HCT116 (cell line): ENCODE data around the gene MS4A5. TPM values are rescaled to one million over a fixed set of nuclear protein-coding genes. Genes with fewer than 3 reads are reported as not detected.

ENCODE experiments used
- ATAC-seq: fragments of 200-7000 bp; cut with Tn5 transposase; 2 replicates; pipeline ENCODE4 v1.9.1; 2020; ENCODE audit warnings: mild to moderate bottlenecking, moderate library complexity
- BruUV-seq: library from RNA; stranded (reverse); fragments of 400-500 nt; replicated peaks from 2 replicates; lab custom pipeline; 2021; lab: Mats Ljungman, UMichigan
- CTCF ChIA-PET: fragments of 300-600 bp; sonication (Branson Sonifier 250); formaldehyde crosslinking; loops from one replicate; lab custom pipeline; 2021; ENCODE audit warnings: antibody characterized with exemption; lab: Charles Lee
- POLR2A ChIA-PET: fragments of 300-600, 350-600 bp; sonication (Branson Sonifier 250); formaldehyde crosslinking; loops from one replicate; lab custom pipeline; 2021; ENCODE audit warnings: antibody characterized with exemption; lab: Charles Lee
- RAD21 ChIA-PET, 2 experiments: fragments of 300-600 bp; sonication (Branson Sonifier 250); formaldehyde crosslinking; loops; one replicate each; lab custom pipeline; 2023; ENCODE audit warnings: low total read pairs in 2 of 2; ENCODE audit not compliant: uncharacterized antibody in 2 of 2, unreplicated experiment in 2 of 2, low non-redundant PET in 1 of 2; lab: Charles Lee
- DNase-seq: peaks from one replicate; pipeline ENCODE4 v3.0.0-alpha.2; 2010; ENCODE audit warnings: low read depth, low spot score
- H2AFZ ChIP-seq: fragments of 200-600 bp; shearing (Covaris generic), sonication (generic); 2 replicates; pipeline ENCODE4 v1.6.1; 2017; ENCODE audit warnings: low read depth, mixed run types, mixed read lengths, antibody characterized with exemption, low read length; ENCODE audit not compliant: poor library complexity, severe bottlenecking
- H3K27ac ChIP-seq: 2 replicates; pipeline ENCODE4 v1.5.1; 2012; ENCODE audit warnings: low read depth, low read length
- H3K27me3 ChIP-seq: fragments of 200-600 bp; sonication (generic); 2 replicates; pipeline ENCODE4 v1.6.1; 2016; ENCODE audit warnings: mixed run types, low read length, mixed read lengths; ENCODE audit not compliant: insufficient read depth
- H3K36me3 ChIP-seq, 2 experiments: fragments of 200-500 bp in 1 of 2; fragments of 200-600 bp in 1 of 2; sonication (Bioruptor generic) in 1 of 2; sonication (generic) in 1 of 2; 2 replicates each; pipeline versions ENCODE4 v1.5.1 to v1.6.1; 2014 to 2016; ENCODE audit warnings: low read length in 2 of 2, inconsistent platforms in 1 of 2, mixed read lengths in 1 of 2, mixed run types in 1 of 2; ENCODE audit not compliant: insufficient read depth in 2 of 2, control insufficient read depth in 1 of 2
- H3K4me1 ChIP-seq, 2 experiments: fragments of 200-600 bp in 1 of 2; sonication (generic) in 1 of 2; 2 replicates each; pipeline versions ENCODE4 v1.5.1 to v1.6.1; 2012 to 2017; ENCODE audit warnings: low read length in 2 of 2, inconsistent platforms in 1 of 2, mild to moderate bottlenecking in 1 of 2, mixed read lengths in 1 of 2, mixed run types in 1 of 2, moderate library complexity in 1 of 2; ENCODE audit not compliant: insufficient read depth in 2 of 2, control insufficient read depth in 1 of 2
- H3K4me2 ChIP-seq: fragments of 200-600 bp; sonication (generic); 2 replicates; pipeline ENCODE4 v1.6.1; 2017; ENCODE audit warnings: mixed run types, low read length, mixed read lengths
- H3K4me3 ChIP-seq, 2 experiments: fragments of 200-600 bp in 1 of 2; sonication (generic) in 1 of 2; replicated peaks in 1 of 2; 2 replicates each; pipeline ENCODE4 v1.5.1; 2011 to 2016; ENCODE audit warnings: low read length in 2 of 2, control low read depth in 1 of 2, low read depth in 1 of 2, mild to moderate bottlenecking in 1 of 2, mixed read lengths in 1 of 2, mixed run types in 1 of 2
- H3K79me2 ChIP-seq: fragments of 200-600 bp; sonication (generic); 2 replicates; pipeline ENCODE4 v1.6.1; 2017; ENCODE audit warnings: mild to moderate bottlenecking, mixed run types, low read length, moderate library complexity, mixed read lengths; ENCODE audit not compliant: insufficient read depth
- H3K9ac ChIP-seq: fragments of 200-600 bp; sonication (generic); 2 replicates; pipeline ENCODE4 v1.6.1; 2016; ENCODE audit warnings: low read length, mixed read lengths
- H3K9me2 ChIP-seq: fragments of 200-600 bp; sonication (generic), shearing (Covaris generic); 2 replicates; pipeline ENCODE4 v1.6.1; 2017; ENCODE audit warnings: mixed run types, mild to moderate bottlenecking, moderate library complexity; ENCODE audit not compliant: insufficient read depth
- H3K9me3 ChIP-seq, 2 experiments: fragments of 200-500 bp in 1 of 2; fragments of 200-600 bp in 1 of 2; sonication (Bioruptor generic) in 1 of 2; sonication (generic) in 1 of 2; 2 replicates each; pipeline ENCODE4 v1.6.1; 2014 to 2017; ENCODE audit warnings: low read length in 2 of 2, mixed read lengths in 2 of 2, inconsistent platforms in 1 of 2, low read depth in 1 of 2, mild to moderate bottlenecking in 1 of 2, mixed run types in 1 of 2, moderate library complexity in 1 of 2; ENCODE audit not compliant: control insufficient read depth in 1 of 2, insufficient read depth in 1 of 2
- H4K20me1 ChIP-seq: fragments of 200-600 bp; sonication (generic), shearing (Covaris generic); 2 replicates; pipeline ENCODE4 v1.6.1; 2017; ENCODE audit warnings: mixed run types, mild to moderate bottlenecking, moderate library complexity; ENCODE audit not compliant: insufficient read depth
- CBX3 ChIP-seq: IDR thresholded peaks from 2 replicates; pipeline ENCODE4 v1.6.1; 2012; ENCODE audit warnings: low read depth
- CEBPB ChIP-seq: IDR thresholded peaks from 2 replicates; pipeline ENCODE4 v1.6.1; 2012; ENCODE audit warnings: low read depth
- EGR1 ChIP-seq: IDR thresholded peaks from 2 replicates; pipeline ENCODE4 v1.6.1; 2012; ENCODE audit warnings: low read depth
- EZH2 ChIP-seq: fragments of 200-600 bp; sonication (generic); IDR thresholded peaks from 2 replicates; pipeline ENCODE4 v1.6.1; 2017; ENCODE audit warnings: antibody characterized with exemption, mixed run types
- EZH2phosphoT487 ChIP-seq: fragments of 200-600 bp; IDR thresholded peaks from 2 replicates; pipeline ENCODE4 v1.6.1; 2018; ENCODE audit warnings: antibody characterized with exemption, borderline replicate concordance
- FOSL1 ChIP-seq: IDR thresholded peaks from 2 replicates; pipeline ENCODE4 v1.6.1; 2012; ENCODE audit warnings: low read depth
- JUND ChIP-seq: IDR thresholded peaks from 2 replicates; pipeline ENCODE4 v1.6.1; 2012
- MAX ChIP-seq: IDR thresholded peaks from 2 replicates; pipeline ENCODE4 v1.6.1; 2012
- POLR2A ChIP-seq: IDR thresholded peaks from 2 replicates; pipeline ENCODE4 v1.7.0; 2011; ENCODE audit warnings: borderline replicate concordance; ENCODE audit not compliant: insufficient read depth, insufficient read length; ENCODE audit errors: extremely low read depth
- POLR2AphosphoS5 ChIP-seq: IDR thresholded peaks from 2 replicates; pipeline ENCODE4 v1.6.1; 2011; ENCODE audit warnings: mild to moderate bottlenecking, low read depth, low read length, moderate library complexity
- RAD21 ChIP-seq: IDR thresholded peaks from 2 replicates; pipeline ENCODE4 v1.6.1; 2012; ENCODE audit warnings: low read depth, mild to moderate bottlenecking
- SIN3A ChIP-seq: IDR thresholded peaks from 2 replicates; pipeline ENCODE4 v1.6.1; 2012; ENCODE audit warnings: low read depth
- SP1 ChIP-seq: IDR thresholded peaks from 2 replicates; pipeline ENCODE4 v1.6.1; 2012; ENCODE audit warnings: low read depth
- SRF ChIP-seq: IDR thresholded peaks from 2 replicates; pipeline ENCODE4 v1.6.1; 2012; ENCODE audit warnings: low read depth
- YY1 ChIP-seq: IDR thresholded peaks from 2 replicates; pipeline ENCODE4 v1.6.1; 2011; ENCODE audit warnings: low read length, low read depth, moderate library complexity, mild to moderate bottlenecking; ENCODE audit not compliant: insufficient replicate concordance; ENCODE audit errors: extremely low read depth
- ZFX ChIP-seq: fragments of 450-650 bp; IDR thresholded peaks from 2 replicates; pipeline ENCODE4 v1.6.1; 2017
- intact Hi-C: fragments of 100-400 bp; cut with micrococcal nuclease; formaldehyde crosslinking; loops from 2 replicates; pipeline ENCODE4 v1.10.0; 2022
- total RNA-seq: library from RNA; stranded (reverse); gene quantifications from one replicate; pipeline ENCODE4 v1.2.1, GENCODE V29; 2021; ENCODE audit not compliant: unreplicated experiment

The MS4A5 gene
- total RNA-seq, 1 experiment from 2014 or later, result not detected

GRCh38 chr11:60454212-60454611 lies 24.8 kb downstream of the MS4A5 start:
- POLR2A ChIA-PET, result no interaction called here
- CTCF ChIA-PET, result no interaction called here

GRCh38 chr11:60455531-60456042 lies 26.2 kb downstream of the MS4A5 start, which contains the start of gene MS4A1:
Gene MS4A1, plus strand, starts transcription at chr11:60455847. Its CDS starts 6,528 bp downstream, at chr11:60462375.
- CTCF ChIA-PET, result no interaction called here
- no peak for TF ChIP-seq MAX
- TF ChIP-seq YY1, result no peak
- TF ChIP-seq POLR2AphosphoS5, result no peak
- TF ChIP-seq ZFX, result no peak
- no peak for TF ChIP-seq EZH2phosphoT487
- no peak for TF ChIP-seq EZH2
- no peak for TF ChIP-seq POLR2A
- no peak for TF ChIP-seq EGR1
- TF ChIP-seq SRF, result no peak
- TF ChIP-seq SIN3A, result no peak
- no peak for TF ChIP-seq CBX3
- TF ChIP-seq JUND, result no peak
- no peak for TF ChIP-seq FOSL1
- no peak for TF ChIP-seq CEBPB
- intact Hi-C loops, result no loop called here
- Histone ChIP-seq H3K27ac (no peak within 1 kb of the TSS), H3K9me3 (no peaks in the 10 kb centered on the region), H2AFZ (no peak within 1 kb of the TSS), H3K36me3 (no peaks in the 10 kb centered on the region), H3K4me1 (no peaks in the 10 kb centered on the region), H3K4me3 (no peak within 1 kb of the TSS), H3K27me3 (no peaks in the 10 kb centered on the region), H3K9ac (no peak within 1 kb of the TSS), H3K9me2 (no peaks in the 10 kb centered on the region), H4K20me1 (no peaks in the 10 kb centered on the region), H3K4me2 (no peak within 1 kb of the TSS), H3K79me2 (no peaks in the 10 kb centered on the region)
- POLR2A ChIA-PET, result no interaction called here
- ATAC-seq, result no peak
- BruUV-seq, result no TSS peak
- RAD21 ChIA-PET, result no interaction called here
- DNase-seq, result no peak

More at GRCh38 chr11:60454212-60454611, 24.8 kb downstream of the MS4A5 start:
- Histone ChIP-seq H3K27ac (no peak overlapping the region), H3K27me3 (no peaks in the 10 kb centered on the region), H3K36me3 (no peaks in the 10 kb centered on the region), H3K9me3 (no peaks in the 10 kb centered on the region), H3K4me1 (no peaks in the 10 kb centered on the region), H2AFZ (no peak overlapping the region), H3K9ac (no peak overlapping the region), H3K79me2 (no peaks in the 10 kb centered on the region), H3K4me2 (no peak overlapping the region), H3K4me3 (no peak overlapping the region), H3K9me2 (no peaks in the 10 kb centered on the region)
- intact Hi-C loops, result no loop called here
- DNase-seq (no peak), ATAC-seq (no peak)
- no TSS peak for BruUV-seq
- TF ChIP-seq POLR2A (no peak), EGR1 (no peak), RAD21 (no peak), MAX (no peak), CEBPB (no peak), JUND (no peak), SP1 (no peak), FOSL1 (no peak), SIN3A (no peak), POLR2AphosphoS5 (no peak), EZH2phosphoT487 (no peak), EZH2 (no peak), ZFX (no peak)
- TF ChIP-seq, all 23 proteins: peak for 0
- no peaks in the 10 kb centered on the region for H4K20me1 ChIP-seq
- RAD21 ChIA-PET, result no interaction called here
